ENCODE results near the gene PGRMC1. TPM values are rescaled to one million over a fixed set of nuclear protein-coding genes. Genes with fewer than 3 reads are reported as not detected.

The PGRMC1 gene
- total RNA-seq, 1 donor from 2014 or later, result 101 TPM

GRCh38 chrX:119231936-119232445 is 4.1 kb upstream of the PGRMC1 start:
- no peaks in the 10 kb centered on the region for H3K9me3 ChIP-seq
- intact Hi-C loops (cut with DNase I), result no loop called here
- H3K27me3 ChIP-seq, result no peaks in the 10 kb centered on the region
- H3K4me3 ChIP-seq, result no peak overlapping the region
- TF ChIP-seq CTCF (IDR thresholded peaks at IDR 0.05) (no peak), POLR2A (IDR thresholded peaks at IDR 0.05) (no peak), POLR2AphosphoS5 (IDR thresholded peaks at IDR 0.05; ENCODE audit: insufficient read depth in 1 of 2, low read depth in 1 of 2) (no peak)
- no peak overlapping the region for H3K27ac ChIP-seq
- DNase-seq (ENCODE audit: extremely low spot score in 2 of 2), result no peak
- no peaks in the 10 kb centered on the region for H3K36me3 ChIP-seq
- no peaks in the 10 kb centered on the region for H3K4me1 ChIP-seq

GRCh38 chrX:119235051-119235511 is 1.0 kb upstream of the PGRMC1 start:
- no peaks in the 10 kb centered on the region for H3K9me3 ChIP-seq
- H3K36me3 ChIP-seq, result no peaks in the 10 kb centered on the region
- H3K4me3 ChIP-seq, result peak overlapping the region in 1 of 2 donors; percentile 79
- peak overlapping the region; percentile 81 for H3K27ac ChIP-seq
- intact Hi-C loops (cut with DNase I), result no loop called here
- peaks cover 7% of the 10 kb centered on the region for H3K4me1 ChIP-seq
- TF ChIP-seq CTCF (IDR thresholded peaks at IDR 0.05), result no peak
- DNase-seq (ENCODE audit: extremely low spot score in 2 of 2), result no peak
- no peaks in the 10 kb centered on the region for H3K27me3 ChIP-seq

DNA sequence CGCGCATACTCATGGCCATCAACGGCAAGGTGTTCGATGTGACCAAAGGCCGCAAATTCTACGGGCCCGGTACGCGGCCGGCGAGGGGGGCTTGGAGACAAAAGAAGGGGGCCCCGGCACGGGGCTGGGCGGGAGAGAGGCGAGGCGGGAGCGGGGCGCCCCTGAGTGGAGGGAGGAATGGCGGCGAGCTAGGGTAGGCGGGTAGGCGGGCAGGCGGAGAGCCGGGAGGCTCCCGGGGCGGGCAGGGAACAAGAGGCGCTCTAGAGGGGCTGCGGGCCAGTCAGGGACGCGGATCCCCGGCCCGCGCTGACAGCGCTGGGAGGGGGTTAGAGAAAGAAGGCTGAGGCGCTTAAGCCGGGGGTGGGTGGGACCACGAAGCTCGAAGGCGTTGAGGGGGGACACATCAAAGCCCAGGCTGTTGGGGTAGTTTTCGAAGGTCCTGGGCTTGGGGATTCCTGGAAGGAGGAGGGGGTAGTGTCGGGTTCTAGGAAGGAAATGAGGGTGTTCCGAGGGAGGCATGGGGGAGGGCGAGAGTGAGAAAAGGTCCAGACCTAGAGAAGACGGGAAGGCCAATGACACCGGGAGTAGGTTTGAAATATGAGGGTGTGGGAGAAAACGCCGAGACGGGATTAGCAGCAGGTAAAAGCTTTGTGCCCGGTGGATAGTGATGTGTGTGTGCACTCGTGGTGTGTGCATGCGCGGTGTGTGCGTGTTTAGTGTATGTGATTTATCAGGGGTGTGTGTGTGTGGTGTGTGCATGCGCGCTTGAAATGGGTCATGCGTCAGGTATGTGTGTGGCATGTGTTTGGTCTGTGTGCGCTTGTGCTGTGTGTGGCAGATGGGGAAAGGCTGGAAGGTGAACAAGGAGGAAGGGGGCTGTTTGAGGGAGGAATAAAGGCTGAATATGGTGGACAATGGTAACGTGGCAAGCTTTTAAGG is 807 bp downstream of the PGRMC1 start:
- Histone ChIP-seq H3K36me3 (no peaks in the 10 kb centered on the region), H3K4me1 (peaks cover 15% of the 10 kb centered on the region), H3K27me3 (no peaks in the 10 kb centered on the region), H3K9me3 (no peaks in the 10 kb centered on the region), H3K4me3 (peak overlapping the region; percentile 71 to 79), H3K27ac (peak overlapping the region; percentile 81)
- intact Hi-C loops (cut with DNase I), result no loop called here
- no peak for DNase-seq (ENCODE audit: extremely low spot score in 2 of 2)
- TF ChIP-seq CTCF (IDR thresholded peaks at IDR 0.05), result no peak
- no peak for TF ChIP-seq POLR2AphosphoS5 (IDR thresholded peaks at IDR 0.05; ENCODE audit: insufficient read depth in 1 of 2, low read depth in 1 of 2)
- peak in 1 of 2 donors; percentile 20 for TF ChIP-seq POLR2A (IDR thresholded peaks at IDR 0.05)

- Histone ChIP-seq H3K36me3 (no peaks in the 10 kb centered on the region), H3K4me1 (peaks cover 15% of the 10 kb centered on the region), H3K27me3 (no peaks in the 10 kb centered on the region), H3K27ac (peak overlapping the region; percentile 81), H3K9me3 (no peaks in the 10 kb centered on the region), H3K4me3 (peak overlapping the region; percentile 71 to 79)
- intact Hi-C loops (cut with DNase I), result no loop called here
- TF ChIP-seq POLR2A (IDR thresholded peaks at IDR 0.05) (no peak), CTCF (IDR thresholded peaks at IDR 0.05) (no peak), POLR2AphosphoS5 (IDR thresholded peaks at IDR 0.05; ENCODE audit: insufficient read depth in 1 of 2, low read depth in 1 of 2) (no peak)
- DNase-seq (ENCODE audit: extremely low spot score in 2 of 2), result no peak
These were observed 1.5 kb downstream of the PGRMC1 start for GRCh38 chrX:119237562-119237942.

DNA sequence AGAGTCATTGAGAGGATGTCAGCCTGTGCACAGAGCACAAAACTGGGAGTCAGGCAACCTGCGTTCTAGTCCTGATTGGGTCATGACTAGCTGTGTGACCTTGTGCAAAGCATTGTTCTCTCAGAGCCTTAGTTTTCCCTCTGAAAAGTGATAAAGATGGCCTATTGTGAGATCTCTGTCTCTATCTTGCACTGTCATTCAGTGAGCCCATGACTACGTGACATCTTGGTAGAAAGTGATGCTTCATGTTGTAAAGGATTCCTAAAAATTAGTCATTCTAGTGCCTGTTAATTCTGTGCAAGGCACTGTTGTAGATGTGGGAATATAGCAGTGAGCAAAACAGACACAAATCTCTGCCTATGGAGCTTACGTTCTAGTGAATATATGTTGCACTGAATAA is 2.5 kb downstream of the PGRMC1 start:
- no peaks in the 10 kb centered on the region for H3K27me3 ChIP-seq
- intact Hi-C loops (cut with DNase I), result no loop called here
- H3K4me1 ChIP-seq, result peaks cover 15% of the 10 kb centered on the region
- H3K9me3 ChIP-seq, result no peaks in the 10 kb centered on the region
- no peak for DNase-seq (ENCODE audit: extremely low spot score in 2 of 2)
- peak overlapping the region in 1 of 2 donors; percentile 71 for H3K4me3 ChIP-seq
- no peak for TF ChIP-seq CTCF (IDR thresholded peaks at IDR 0.05)
- no peak for TF ChIP-seq POLR2A (IDR thresholded peaks at IDR 0.05)
- no peak for TF ChIP-seq POLR2AphosphoS5 (IDR thresholded peaks at IDR 0.05; ENCODE audit: insufficient read depth in 1 of 2, low read depth in 1 of 2)
- H3K27ac ChIP-seq, result no peak overlapping the region
- peaks cover 0 to 3% of the 10 kb centered on the region in 2 donors for H3K36me3 ChIP-seq

Data from vagina (tissue), 2 donors.